HEK293 (cell line): ENCODE data around the gene HEBP2.
A peak's percentile ranks its signal among the peaks of the same experiment; 100 is the strongest.

Source experiments
- GLI2 ChIP-seq: fragments of 450-650 bp; formaldehyde crosslinking; IDR thresholded peaks from 2 replicates; pipeline ENCODE4; 2017; ENCODE audit warnings: missing biosample characterization, missing genetic modification characterization, low read depth, borderline replicate concordance
- KLF10 ChIP-seq: fragments of 450-650 bp; IDR thresholded peaks from 2 replicates; pipeline ENCODE4 v1.5.1; 2018; ENCODE audit warnings: missing biosample characterization, mild to moderate bottlenecking, missing genetic modification characterization
- SCRT1 ChIP-seq: fragments of 450-650 bp; formaldehyde crosslinking; IDR thresholded peaks from 2 replicates; pipeline ENCODE4 v1.5.1; 2016; ENCODE audit warnings: missing biosample characterization, missing genetic modification characterization, borderline replicate concordance
- SP2 ChIP-seq: fragments of 450-650 bp; formaldehyde crosslinking; IDR thresholded peaks from 2 replicates; pipeline ENCODE4 v1.5.1; 2016; ENCODE audit warnings: missing biosample characterization, missing genetic modification characterization
- SP3 ChIP-seq: fragments of 450-650 bp; formaldehyde crosslinking; IDR thresholded peaks from 2 replicates; pipeline ENCODE4 v1.5.1; 2016; ENCODE audit warnings: missing biosample characterization, missing genetic modification characterization
- ZBTB17 ChIP-seq: fragments of 450-650 bp; formaldehyde crosslinking; IDR thresholded peaks from 2 replicates; pipeline ENCODE4 v1.5.1; 2016; ENCODE audit warnings: missing biosample characterization, missing genetic modification characterization
- ZFHX2 ChIP-seq: fragments of 450-650 bp; formaldehyde crosslinking; conservative IDR thresholded peaks from 2 replicates; pipeline ENCODE4 v1.5.1; 2016; ENCODE audit warnings: missing biosample characterization, missing genetic modification characterization
- ZIC2 ChIP-seq: fragments of 450-650 bp; formaldehyde crosslinking; IDR thresholded peaks from 2 replicates; pipeline ENCODE4 v1.5.1; 2016; ENCODE audit warnings: missing biosample characterization, missing genetic modification characterization
- ZNF138 ChIP-seq: fragments of 450-650 bp; formaldehyde crosslinking; IDR thresholded peaks from 2 replicates; pipeline ENCODE4 v1.5.1; 2016; ENCODE audit warnings: missing biosample characterization, missing genetic modification characterization, borderline replicate concordance
- ZNF211 ChIP-seq: fragments of 450-650 bp; formaldehyde crosslinking; IDR thresholded peaks from 2 replicates; pipeline ENCODE4 v1.5.1; 2016; ENCODE audit warnings: low read depth, missing biosample characterization, missing genetic modification characterization
- ZNF24 ChIP-seq: fragments of 450-650 bp; formaldehyde crosslinking; IDR thresholded peaks from 2 replicates; pipeline ENCODE4 v1.5.1; 2016; ENCODE audit warnings: missing biosample characterization, missing genetic modification characterization
- ZNF37A ChIP-seq: fragments of 450-650 bp; IDR thresholded peaks from 2 replicates; pipeline ENCODE4 v1.5.1; 2018; ENCODE audit warnings: missing biosample characterization, missing genetic modification characterization
- ZNF398 ChIP-seq: fragments of 450-650 bp; formaldehyde crosslinking; IDR thresholded peaks from 2 replicates; pipeline ENCODE4 v1.5.1; 2017; ENCODE audit warnings: missing biosample characterization, missing genetic modification characterization
- ZNF449 ChIP-seq: fragments of 450-650 bp; formaldehyde crosslinking; IDR thresholded peaks from 2 replicates; pipeline ENCODE4 v1.5.1; 2017; ENCODE audit warnings: missing biosample characterization, mild to moderate bottlenecking, missing genetic modification characterization, moderate library complexity
- ZNF521 ChIP-seq: fragments of 450-650 bp; formaldehyde crosslinking; IDR thresholded peaks from 2 replicates; pipeline ENCODE4 v1.5.1; 2017; ENCODE audit warnings: missing biosample characterization, mild to moderate bottlenecking, missing genetic modification characterization
- ZNF585B ChIP-seq: fragments of 450-650 bp; formaldehyde crosslinking; IDR thresholded peaks from 2 replicates; pipeline ENCODE4 v1.5.1; 2016; ENCODE audit warnings: missing biosample characterization, missing genetic modification characterization
- ZNF600 ChIP-seq: fragments of 450-650 bp; formaldehyde crosslinking; IDR thresholded peaks from 2 replicates; pipeline ENCODE4 v1.5.1; 2016; ENCODE audit warnings: missing biosample characterization, missing genetic modification characterization
- ZNF660 ChIP-seq: fragments of 450-650 bp; IDR thresholded peaks from 2 replicates; pipeline ENCODE4 v1.5.1; 2018; ENCODE audit warnings: missing biosample characterization, mild to moderate bottlenecking, missing genetic modification characterization
- TF ChIP-seq, protein P1 (sequence below): fragments of 450-650 bp; formaldehyde crosslinking; IDR thresholded peaks from 2 replicates; pipeline ENCODE4 v1.5.1; 2016; ENCODE audit warnings: missing biosample characterization, missing genetic modification characterization
- TF ChIP-seq, protein P2 (sequence below): fragments of 450-650 bp; formaldehyde crosslinking; IDR thresholded peaks from 2 replicates; pipeline ENCODE4 v1.5.1; 2017; ENCODE audit warnings: missing biosample characterization, missing genetic modification characterization
- TF ChIP-seq, protein P3 (sequence below): fragments of 450-650 bp; formaldehyde crosslinking; IDR thresholded peaks from 2 replicates; pipeline ENCODE4 v1.5.1; 2016; ENCODE audit warnings: missing biosample characterization, missing genetic modification characterization
- TF ChIP-seq, protein P4 (sequence below): fragments of 450-650 bp; formaldehyde crosslinking; IDR thresholded peaks from 2 replicates; pipeline ENCODE4 v1.5.1; 2016; ENCODE audit warnings: missing biosample characterization, missing genetic modification characterization
- TF ChIP-seq, protein P5 (sequence below): fragments of 450-650 bp; formaldehyde crosslinking; IDR thresholded peaks from 2 replicates; pipeline ENCODE4 v1.5.1; 2016; ENCODE audit warnings: missing biosample characterization, missing genetic modification characterization

The HEBP2 gene

DNA sequence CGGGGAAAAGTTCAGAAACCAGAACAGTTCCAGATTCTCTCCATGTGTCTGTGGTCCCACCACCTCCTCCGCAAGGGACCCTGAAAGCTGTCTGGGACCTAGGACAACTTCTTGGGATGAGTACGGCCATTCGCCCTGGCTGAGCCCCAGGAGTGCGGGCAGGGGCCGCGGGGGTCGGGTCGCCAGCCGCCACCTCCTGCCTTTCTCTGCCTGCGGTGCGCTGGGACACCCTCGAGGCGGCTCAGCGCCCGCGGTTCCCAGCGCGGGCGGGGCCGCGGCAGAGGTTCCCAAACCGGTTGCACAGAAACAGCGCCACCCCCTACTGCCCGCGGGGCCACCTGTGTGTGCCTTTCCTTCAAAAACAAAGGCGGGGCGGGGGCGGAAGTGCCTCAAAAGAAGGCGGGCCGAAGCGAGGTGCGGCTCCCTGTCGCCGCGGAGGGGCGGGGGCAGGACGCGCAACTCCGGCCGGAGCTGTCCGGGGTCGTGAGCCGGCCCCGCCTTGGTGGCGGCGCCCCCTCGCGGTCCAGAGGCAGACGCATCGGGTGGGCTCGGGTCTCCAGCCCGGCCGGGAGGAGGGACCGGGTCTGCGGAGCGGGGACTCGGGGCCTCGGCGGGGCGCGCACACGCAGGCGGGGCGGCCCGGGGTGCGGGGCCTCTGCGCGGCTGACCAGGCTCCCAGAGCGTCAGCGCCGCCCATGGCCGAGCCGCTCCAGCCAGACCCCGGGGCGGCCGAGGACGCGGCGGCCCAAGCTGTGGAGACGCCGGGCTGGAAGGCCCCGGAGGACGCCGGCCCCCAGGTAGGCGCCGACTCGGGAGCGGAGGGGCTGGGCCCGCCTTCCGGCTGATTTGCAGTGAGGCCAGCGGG is at the start of gene HEBP2 (continued):
- TF ChIP-seq ZNF449 (tag by site-specific recombination) (peak; percentile 47; the same call in 1 of the 2 replicates), ZNF600 (tag by site-specific recombination) (peak; percentile 65; the same call in 1 of the 2 replicates), ZNF660 (tag by site-specific recombination) (peak; percentile 61), ZFHX2 (tag by site-specific recombination) (peak; percentile 89), GLI2 (no peak), ZNF398 (tag by site-specific recombination) (0 out of 2 replicates have a peak, but pooled peaks have one; percentile 14), SP2 (tag by site-specific recombination) (peak; percentile 86), ZIC2 (peak; percentile 91), ZNF138 (tag by site-specific recombination) (no peak), ZNF24 (tag by site-specific recombination) (0 out of 2 replicates have a peak, but pooled peaks have one; percentile 43), SCRT1 (tag by site-specific recombination) (peak; percentile 92), ZNF37A (no peak), ZNF211 (tag by site-specific recombination) (no peak), ZNF585B (no peak), SP3 (tag by site-specific recombination) (peak; percentile 84), KLF10 (peak; percentile 80), ZBTB17 (tag by site-specific recombination) (no peak), ZNF521 (tag by site-specific recombination) (no peak)
- TF ChIP-seq, protein P1, sequence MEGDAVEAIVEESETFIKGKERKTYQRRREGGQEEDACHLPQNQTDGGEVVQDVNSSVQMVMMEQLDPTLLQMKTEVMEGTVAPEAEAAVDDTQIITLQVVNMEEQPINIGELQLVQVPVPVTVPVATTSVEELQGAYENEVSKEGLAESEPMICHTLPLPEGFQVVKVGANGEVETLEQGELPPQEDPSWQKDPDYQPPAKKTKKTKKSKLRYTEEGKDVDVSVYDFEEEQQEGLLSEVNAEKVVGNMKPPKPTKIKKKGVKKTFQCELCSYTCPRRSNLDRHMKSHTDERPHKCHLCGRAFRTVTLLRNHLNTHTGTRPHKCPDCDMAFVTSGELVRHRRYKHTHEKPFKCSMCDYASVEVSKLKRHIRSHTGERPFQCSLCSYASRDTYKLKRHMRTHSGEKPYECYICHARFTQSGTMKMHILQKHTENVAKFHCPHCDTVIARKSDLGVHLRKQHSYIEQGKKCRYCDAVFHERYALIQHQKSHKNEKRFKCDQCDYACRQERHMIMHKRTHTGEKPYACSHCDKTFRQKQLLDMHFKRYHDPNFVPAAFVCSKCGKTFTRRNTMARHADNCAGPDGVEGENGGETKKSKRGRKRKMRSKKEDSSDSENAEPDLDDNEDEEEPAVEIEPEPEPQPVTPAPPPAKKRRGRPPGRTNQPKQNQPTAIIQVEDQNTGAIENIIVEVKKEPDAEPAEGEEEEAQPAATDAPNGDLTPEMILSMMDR, result peak; percentile 94
- TF ChIP-seq, protein P2, sequence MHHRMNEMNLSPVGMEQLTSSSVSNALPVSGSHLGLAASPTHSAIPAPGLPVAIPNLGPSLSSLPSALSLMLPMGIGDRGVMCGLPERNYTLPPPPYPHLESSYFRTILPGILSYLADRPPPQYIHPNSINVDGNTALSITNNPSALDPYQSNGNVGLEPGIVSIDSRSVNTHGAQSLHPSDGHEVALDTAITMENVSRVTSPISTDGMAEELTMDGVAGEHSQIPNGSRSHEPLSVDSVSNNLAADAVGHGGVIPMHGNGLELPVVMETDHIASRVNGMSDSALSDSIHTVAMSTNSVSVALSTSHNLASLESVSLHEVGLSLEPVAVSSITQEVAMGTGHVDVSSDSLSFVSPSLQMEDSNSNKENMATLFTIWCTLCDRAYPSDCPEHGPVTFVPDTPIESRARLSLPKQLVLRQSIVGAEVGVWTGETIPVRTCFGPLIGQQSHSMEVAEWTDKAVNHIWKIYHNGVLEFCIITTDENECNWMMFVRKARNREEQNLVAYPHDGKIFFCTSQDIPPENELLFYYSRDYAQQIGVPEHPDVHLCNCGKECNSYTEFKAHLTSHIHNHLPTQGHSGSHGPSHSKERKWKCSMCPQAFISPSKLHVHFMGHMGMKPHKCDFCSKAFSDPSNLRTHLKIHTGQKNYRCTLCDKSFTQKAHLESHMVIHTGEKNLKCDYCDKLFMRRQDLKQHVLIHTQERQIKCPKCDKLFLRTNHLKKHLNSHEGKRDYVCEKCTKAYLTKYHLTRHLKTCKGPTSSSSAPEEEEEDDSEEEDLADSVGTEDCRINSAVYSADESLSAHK (tag by site-specific recombination), result peak; percentile 39; the same call in 1 of the 2 replicates
- TF ChIP-seq, protein P3, sequence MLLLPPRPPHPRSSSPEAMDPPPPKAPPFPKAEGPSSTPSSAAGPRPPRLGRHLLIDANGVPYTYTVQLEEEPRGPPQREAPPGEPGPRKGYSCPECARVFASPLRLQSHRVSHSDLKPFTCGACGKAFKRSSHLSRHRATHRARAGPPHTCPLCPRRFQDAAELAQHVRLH (tag by site-specific recombination), result 0 out of 2 replicates have a peak, but pooled peaks have one; percentile 10
- TF ChIP-seq, protein P4, sequence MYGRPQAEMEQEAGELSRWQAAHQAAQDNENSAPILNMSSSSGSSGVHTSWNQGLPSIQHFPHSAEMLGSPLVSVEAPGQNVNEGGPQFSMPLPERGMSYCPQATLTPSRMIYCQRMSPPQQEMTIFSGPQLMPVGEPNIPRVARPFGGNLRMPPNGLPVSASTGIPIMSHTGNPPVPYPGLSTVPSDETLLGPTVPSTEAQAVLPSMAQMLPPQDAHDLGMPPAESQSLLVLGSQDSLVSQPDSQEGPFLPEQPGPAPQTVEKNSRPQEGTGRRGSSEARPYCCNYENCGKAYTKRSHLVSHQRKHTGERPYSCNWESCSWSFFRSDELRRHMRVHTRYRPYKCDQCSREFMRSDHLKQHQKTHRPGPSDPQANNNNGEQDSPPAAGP (tag by site-specific recombination), result peak; percentile 40; the same call in 1 of the 2 replicates
- TF ChIP-seq, protein P5, sequence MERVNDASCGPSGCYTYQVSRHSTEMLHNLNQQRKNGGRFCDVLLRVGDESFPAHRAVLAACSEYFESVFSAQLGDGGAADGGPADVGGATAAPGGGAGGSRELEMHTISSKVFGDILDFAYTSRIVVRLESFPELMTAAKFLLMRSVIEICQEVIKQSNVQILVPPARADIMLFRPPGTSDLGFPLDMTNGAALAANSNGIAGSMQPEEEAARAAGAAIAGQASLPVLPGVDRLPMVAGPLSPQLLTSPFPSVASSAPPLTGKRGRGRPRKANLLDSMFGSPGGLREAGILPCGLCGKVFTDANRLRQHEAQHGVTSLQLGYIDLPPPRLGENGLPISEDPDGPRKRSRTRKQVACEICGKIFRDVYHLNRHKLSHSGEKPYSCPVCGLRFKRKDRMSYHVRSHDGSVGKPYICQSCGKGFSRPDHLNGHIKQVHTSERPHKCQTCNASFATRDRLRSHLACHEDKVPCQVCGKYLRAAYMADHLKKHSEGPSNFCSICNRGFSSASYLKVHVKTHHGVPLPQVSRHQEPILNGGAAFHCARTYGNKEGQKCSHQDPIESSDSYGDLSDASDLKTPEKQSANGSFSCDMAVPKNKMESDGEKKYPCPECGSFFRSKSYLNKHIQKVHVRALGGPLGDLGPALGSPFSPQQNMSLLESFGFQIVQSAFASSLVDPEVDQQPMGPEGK, result peak; percentile 88
